Kidney (tissue), 14 donors: ENCODE measurements around the gene TBL1XR1. TPM values are rescaled to one million over a fixed set of nuclear protein-coding genes. Genes with fewer than 3 reads are reported as not detected.
A peak's percentile ranks its signal among the peaks of the same experiment; 100 is the strongest.

ENCODE experiments used
- DNase-seq, 5 donors: peaks; one replicate each; pipeline ENCODE4 v3.0.0-alpha.2; 2013 to 2020
- FAIRE-seq: peaks from 2 replicates; lab custom pipeline; 2012; peaks lifted over from hg19 to GRCh38; lab: Jason Lieb, UNC
- H3K27ac ChIP-seq, 2 donors: one replicate each; pipeline ENCODE4 v1.7.0; 2013; ENCODE audit warnings: low read depth in 2 of 2, low read length in 2 of 2, inconsistent platforms in 1 of 2
- H3K27me3 ChIP-seq: one replicate; pipeline ENCODE4 v1.7.1; 2013; ENCODE audit warnings: low read length, inconsistent platforms; ENCODE audit not compliant: control insufficient read depth, insufficient read depth
- H3K36me3 ChIP-seq, 3 donors: one replicate each; pipeline versions ENCODE4 v1.7.0 to v1.7.1; 2013; ENCODE audit warnings: low read length in 3 of 3, control low read depth in 1 of 3, inconsistent platforms in 1 of 3; ENCODE audit not compliant: insufficient read depth in 3 of 3, control insufficient read depth in 2 of 3
- H3K4me1 ChIP-seq, 3 donors: one replicate each; pipeline versions ENCODE4 v1.7.0 to v1.7.1; 2013; ENCODE audit warnings: low read length in 3 of 3, inconsistent platforms in 1 of 3, low read depth in 1 of 3; ENCODE audit not compliant: control insufficient read depth in 2 of 3, insufficient read depth in 2 of 3
- H3K4me3 ChIP-seq, 3 donors: one replicate each; pipeline versions ENCODE4 v1.7.0 to v1.8.1; 2013; ENCODE audit warnings: low read length in 3 of 3, control low read depth in 1 of 3, inconsistent platforms in 1 of 3
- H3K9ac ChIP-seq, 3 donors: one replicate each; pipeline versions ENCODE4 v1.7.0 to v1.7.1; 2013; ENCODE audit warnings: low read length in 3 of 3, control low read depth in 1 of 3, inconsistent platforms in 1 of 3
- H3K9me3 ChIP-seq, 3 donors: one replicate each; pipeline versions ENCODE4 v1.7.0 to v1.7.1; 2013; ENCODE audit warnings: low read length in 3 of 3, control low read depth in 1 of 3, inconsistent platforms in 1 of 3; ENCODE audit not compliant: control insufficient read depth in 2 of 3, insufficient read depth in 1 of 3
- CTCF ChIP-seq: IDR thresholded peaks from 3 replicates; pipeline ENCODE4 v1.5.1; 2012; ENCODE audit warnings: mild to moderate bottlenecking, moderate library complexity, borderline replicate concordance; ENCODE audit not compliant: insufficient read depth; ENCODE audit errors: extremely low read depth
- intact Hi-C: fragments of 100-400 bp; cut with DNase I; formaldehyde crosslinking; loops from one replicate; pipeline ENCODE4 v1.11.1; 2022
- polyA plus RNA-seq: library from polyadenylated mRNA; stranded (reverse); fragments of 350-450 nt; fragmentation: Illumina TruSeq; extraction: RNeasy Lipid Tissue Mini Kit (QIAGEN cat#74804); gene quantifications from one replicate; pipeline ENCODE4 v1.2.3, GENCODE V29; 2014; ENCODE audit warnings: low read depth, low replicate concordance; ENCODE audit not compliant: insufficient read depth
- total RNA-seq: library from RNA; stranded (reverse); fragmentation: NEBNext Ultra II Directional; extraction: Animal tissue kit (Norgen Biotek cat#: 25700); gene quantifications from one replicate; pipeline ENCODE4 v1.2.1, GENCODE V29; 2021
- donor health status: control.
- donor health status: control.
- donor health status: control.
- donor health status: control.
- donor health status: control.
- donor health status: DM: yes; HTN: yes; CAD: no.
- donor health status: Normal renal cell carcinoma (clear cell type).

TBL1XR1 gene
- total and polyA plus RNA-seq, 2 donors from 2014 or later = 31.3 to 205 TPM

- no peaks in the 10 kb centered on the region for H3K27me3 ChIP-seq
- no peaks in the 10 kb centered on the region for H3K4me1 ChIP-seq
- FAIRE-seq = no peak
- H3K9me3 ChIP-seq = no peaks in the 10 kb centered on the region
- H3K4me3 ChIP-seq = no peak overlapping the region
- H3K9ac ChIP-seq = no peak overlapping the region
- intact Hi-C loops = no loop called here
- no peak for TF ChIP-seq CTCF
- DNase-seq = peak in 1 of 5 donors; percentile 51
- peaks cover 0 to 15% (median 10%) of the 10 kb centered on the region in 3 donors for H3K36me3 ChIP-seq
- no peak overlapping the region for H3K27ac ChIP-seq
Observed at GRCh38 chr3:177051411-177051810, 145.9 kb downstream of the TBL1XR1 start.

GRCh38 chr3:177050501-177051237 is 146.6 kb downstream of the TBL1XR1 start:
- no peaks in the 10 kb centered on the region for H3K9me3 ChIP-seq
- peaks cover 0 to 20% (median 10%) of the 10 kb centered on the region in 3 donors for H3K36me3 ChIP-seq
- no peak overlapping the region for H3K27ac ChIP-seq
- DNase-seq = peak in 2 of 5 donors; percentile 67 to 75
- no peaks in the 10 kb centered on the region for H3K4me1 ChIP-seq
- intact Hi-C loops = no loop called here
- no peak overlapping the region for H3K4me3 ChIP-seq
- TF ChIP-seq CTCF = peak; percentile 72
- FAIRE-seq = peak; percentile 98
- H3K9ac ChIP-seq = no peak overlapping the region
- no peaks in the 10 kb centered on the region for H3K27me3 ChIP-seq

- Histone ChIP-seq H3K4me1 (peaks cover 0 to 2% (median 0%) of the 10 kb centered on the region in 3 donors), H3K9me3 (no peaks in the 10 kb centered on the region), H3K27ac (no peak overlapping the region), H3K9ac (no peak overlapping the region), H3K4me3 (no peak overlapping the region), H3K36me3 (peaks cover 0 to 35% (median 12%) of the 10 kb centered on the region in 3 donors), H3K27me3 (no peaks in the 10 kb centered on the region)
- intact Hi-C loops = loop anchor here (10.0 kb wide), 1 partner anchor 149 kb away; the partner anchor contains the start of gene TBL1XR1
- FAIRE-seq (no peak), DNase-seq (peak in 2 of 5 donors; percentile 72 to 78)
- no peak for TF ChIP-seq CTCF
Observed at GRCh38 chr3:177045767-177046166, 151.5 kb downstream of the TBL1XR1 start.
